ENCODE data around the gene NFAM1.

DNA sequence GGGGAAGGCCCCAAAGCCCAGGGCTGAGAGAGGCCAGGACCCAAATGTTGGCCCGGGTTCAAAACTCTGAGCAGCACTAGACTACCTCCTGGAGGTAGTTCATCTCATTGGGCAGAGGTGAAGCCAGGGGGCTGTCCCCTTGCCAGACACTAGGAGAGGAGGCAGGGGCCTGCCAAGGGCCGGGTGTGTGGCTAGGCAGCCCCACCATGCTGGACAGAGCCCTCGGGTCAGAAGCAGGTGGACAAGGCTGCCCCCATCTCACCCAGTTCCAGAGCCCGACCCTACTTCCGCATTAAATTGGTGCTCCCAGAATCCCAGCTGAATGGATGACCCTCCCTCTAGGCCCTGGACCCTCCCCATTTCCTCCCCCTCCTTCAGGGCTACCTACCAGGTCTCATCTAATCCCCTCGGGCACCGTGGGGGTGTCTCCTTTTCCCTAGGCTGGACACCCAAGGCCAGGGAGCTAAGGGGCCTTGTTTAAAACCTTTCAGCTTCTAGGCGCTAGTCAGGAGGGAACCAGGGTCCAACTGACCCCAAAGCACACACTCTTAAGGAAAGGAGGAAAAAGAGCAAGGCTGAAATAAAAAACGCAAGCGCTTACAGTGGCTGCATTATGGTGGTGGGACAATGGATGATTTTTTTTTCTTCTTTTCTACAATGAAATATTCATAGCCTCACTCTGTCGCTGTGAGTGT, 89.6 kb downstream of the NFAM1 start:
- TF ChIP-seq POLR2A (IDR thresholded peaks at IDR 0.05) = no peak
- TF ChIP-seq, protein P1, sequence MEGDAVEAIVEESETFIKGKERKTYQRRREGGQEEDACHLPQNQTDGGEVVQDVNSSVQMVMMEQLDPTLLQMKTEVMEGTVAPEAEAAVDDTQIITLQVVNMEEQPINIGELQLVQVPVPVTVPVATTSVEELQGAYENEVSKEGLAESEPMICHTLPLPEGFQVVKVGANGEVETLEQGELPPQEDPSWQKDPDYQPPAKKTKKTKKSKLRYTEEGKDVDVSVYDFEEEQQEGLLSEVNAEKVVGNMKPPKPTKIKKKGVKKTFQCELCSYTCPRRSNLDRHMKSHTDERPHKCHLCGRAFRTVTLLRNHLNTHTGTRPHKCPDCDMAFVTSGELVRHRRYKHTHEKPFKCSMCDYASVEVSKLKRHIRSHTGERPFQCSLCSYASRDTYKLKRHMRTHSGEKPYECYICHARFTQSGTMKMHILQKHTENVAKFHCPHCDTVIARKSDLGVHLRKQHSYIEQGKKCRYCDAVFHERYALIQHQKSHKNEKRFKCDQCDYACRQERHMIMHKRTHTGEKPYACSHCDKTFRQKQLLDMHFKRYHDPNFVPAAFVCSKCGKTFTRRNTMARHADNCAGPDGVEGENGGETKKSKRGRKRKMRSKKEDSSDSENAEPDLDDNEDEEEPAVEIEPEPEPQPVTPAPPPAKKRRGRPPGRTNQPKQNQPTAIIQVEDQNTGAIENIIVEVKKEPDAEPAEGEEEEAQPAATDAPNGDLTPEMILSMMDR (IDR thresholded peaks at IDR 0.05) = no peak

Measured in right lobe of liver (tissue), 4 donors.